ENCODE data around the gene RCN1.

- no peak for TF ChIP-seq CTCF (conservative IDR thresholded peaks at IDR 0.05; ENCODE audit: low read depth, low read length)
- no peak for TF ChIP-seq EZH2 (IDR thresholded peaks at IDR 0.05; ENCODE audit: borderline replicate concordance, low read depth, low read length, poor library complexity, severe bottlenecking)
Observed at GRCh38 chr11:32145282-32145681, 54.4 kb downstream of the RCN1 start.
